HG03045 (cell line): ENCODE measurements around the gene CDH3.

Experiments used
- ATAC-seq: cut with Tn5 transposase; IDR thresholded peaks from one replicate; pipeline ENCODE4 v1.9.1; 2021; ENCODE audit warnings: mild to moderate bottlenecking, moderate library complexity; ENCODE audit not compliant: unreplicated experiment

The CDH3 gene

GRCh38 chr16:68734782-68735181 lies 89.7 kb downstream of the CDH3 start:
- no peak for ATAC-seq

GRCh38 chr16:68736561-68736960 lies 91.5 kb downstream of the CDH3 start:
- ATAC-seq: no peak

GRCh38 chr16:68737046-68737729 lies 92.1 kb downstream of the CDH3 start, which contains the start of gene CDH1:
Gene CDH1, plus strand, starts transcription at chr16:68737292. Its CDS starts 124 bp downstream, at chr16:68737416.
- no peak for ATAC-seq

- ATAC-seq: no peak
Measured at GRCh38 chr16:68737730-68738629, 92.9 kb downstream of the CDH3 start.

GRCh38 chr16:68739964-68740627 lies 95.0 kb downstream of the CDH3 start:
- no peak for ATAC-seq

GRCh38 chr16:68740628-68741346 lies 95.7 kb downstream of the CDH3 start:
- no peak for ATAC-seq

GRCh38 chr16:68743664-68744063 lies 98.6 kb downstream of the CDH3 start:
- no peak for ATAC-seq

GRCh38 chr16:68744744-68745280 lies 99.7 kb downstream of the CDH3 start:
- no peak for ATAC-seq

GRCh38 chr16:68746951-68747350 lies 101.8 kb downstream of the CDH3 start:
- ATAC-seq: no peak

- ATAC-seq: no peak
Measured at GRCh38 chr16:68749432-68749831, 104.3 kb downstream of the CDH3 start.
